ENCODE measurements around the gene CBLB.

Gene CBLB

GRCh38 chr3:105868742-105869530 is at the start of gene CBLB:
Gene CBLB, minus strand, starts transcription at chr3:105869012. Its CDS starts 1,435 bp downstream, at chr3:105867577.
- DNase-seq (ENCODE audit: low read depth in 2 of 2), result peak; percentile 71 to 74

- no peak for DNase-seq (ENCODE audit: low read depth in 2 of 2)
Observed at GRCh38 chr3:105916767-105917166, 48.0 kb upstream of the CBLB start.

- no peak for DNase-seq (ENCODE audit: low read depth in 2 of 2)
Observed at GRCh38 chr3:105915524-105915923, 46.7 kb upstream of the CBLB start.

GRCh38 chr3:105913616-105914015 is 44.8 kb upstream of the CBLB start:
- DNase-seq (ENCODE audit: low read depth in 2 of 2), result no peak

GRCh38 chr3:105912891-105913290 is 44.1 kb upstream of the CBLB start:
- no peak for DNase-seq (ENCODE audit: low read depth in 2 of 2)

- no peak for DNase-seq (ENCODE audit: low read depth in 2 of 2)
Observed at GRCh38 chr3:105911496-105911895, 42.7 kb upstream of the CBLB start.

GRCh38 chr3:105907777-105908176 is 39.0 kb upstream of the CBLB start:
- no peak for DNase-seq (ENCODE audit: low read depth in 2 of 2)

- DNase-seq (ENCODE audit: low read depth in 2 of 2), result no peak
Observed at GRCh38 chr3:105906836-105907235, 38.0 kb upstream of the CBLB start.

GRCh38 chr3:105906345-105906744 is 37.5 kb upstream of the CBLB start:
- DNase-seq (ENCODE audit: low read depth in 2 of 2), result no peak

- no peak for DNase-seq (ENCODE audit: low read depth in 2 of 2)
Observed at GRCh38 chr3:105905328-105905727, 36.5 kb upstream of the CBLB start.

GRCh38 chr3:105904678-105905284 is 36.0 kb upstream of the CBLB start:
- DNase-seq (ENCODE audit: low read depth in 2 of 2), result no peak

- no peak for DNase-seq (ENCODE audit: low read depth in 2 of 2)
Observed at GRCh38 chr3:105904251-105904650, 35.4 kb upstream of the CBLB start.

GRCh38 chr3:105899516-105899915 is 30.7 kb upstream of the CBLB start:
- DNase-seq (ENCODE audit: low read depth in 2 of 2), result no peak

- DNase-seq (ENCODE audit: low read depth in 2 of 2), result no peak
Observed at GRCh38 chr3:105891101-105891500, 22.3 kb upstream of the CBLB start.

- no peak for DNase-seq (ENCODE audit: low read depth in 2 of 2)
Observed at GRCh38 chr3:105888621-105889579, 20.1 kb upstream of the CBLB start.

- no peak for DNase-seq (ENCODE audit: low read depth in 2 of 2)
Observed at GRCh38 chr3:105885256-105885655, 16.4 kb upstream of the CBLB start.

GRCh38 chr3:105883798-105884377 is 15.1 kb upstream of the CBLB start:
- no peak for DNase-seq (ENCODE audit: low read depth in 2 of 2)

GRCh38 chr3:105880681-105881290 is 12.0 kb upstream of the CBLB start:
- no peak for DNase-seq (ENCODE audit: low read depth in 2 of 2)

- DNase-seq (ENCODE audit: low read depth in 2 of 2), result no peak
Observed at GRCh38 chr3:105878061-105878460, 9.2 kb upstream of the CBLB start.

GRCh38 chr3:105877336-105877910 is 8.6 kb upstream of the CBLB start:
- DNase-seq (ENCODE audit: low read depth in 2 of 2), result no peak

- DNase-seq (ENCODE audit: low read depth in 2 of 2), result no peak
Observed at GRCh38 chr3:105876780-105877327, 8.0 kb upstream of the CBLB start.

All from stimulated activated CD8-positive, alpha-beta memory T cell treated with anti-CD3 and anti-CD28 coated beads, Interleukin-2, amount 100 ng/mL, for 48 hours (primary cell).